Esophagus muscularis mucosa (tissue), 3 donors: Measurements from ENCODE around the gene NDFIP1.

Experiments
- CTCF ChIP-seq, 3 experiments: fragments of 200-600 bp in 2 of 3; fragments of 450-650 bp in 1 of 3; sonication (generic) in 2 of 3; IDR thresholded peaks; one replicate each; pipeline ENCODE4 v1.5.1; 2017 to 2019; ENCODE audit warnings: antibody characterized with exemption in 3 of 3, mild to moderate bottlenecking in 2 of 3, moderate library complexity in 1 of 3
- POLR2A ChIP-seq: fragments of 450-650 bp; IDR thresholded peaks from one replicate; pipeline ENCODE4 v1.6.1; 2017; ENCODE audit warnings: antibody characterized with exemption, moderate library complexity, mild to moderate bottlenecking, low read depth

- TF ChIP-seq CTCF (IDR thresholded peaks at IDR 0.05) (no peak), POLR2A (no peak)
Observed at GRCh38 chr5:142097681-142098080, 10.9 kb upstream of the NDFIP1 start.
